ENCODE results near the gene SLC29A2.

SLC29A2 gene

GRCh38 chr11:66368484-66368883, 3.1 kb downstream of the SLC29A2 start:
- H3K4me3 ChIP-seq (ENCODE audit: control insufficient read depth in 1 of 7, extremely low read depth in 1 of 7, insufficient read depth in 4 of 7, low read depth in 2 of 7, low read length in 6 of 7): no peak overlapping the region
- CTCF ChIA-PET: no interaction called here
- H3K36me3 ChIP-seq (ENCODE audit: control insufficient read depth in 4 of 4, insufficient read depth in 4 of 4, low read length in 3 of 4): peaks cover 4 to 57% (median 20%) of the 10 kb centered on the region in 4 experiments
- no peaks in the 10 kb centered on the region for H3K9me3 ChIP-seq (ENCODE audit: control extremely low read depth in 1 of 5, control insufficient read depth in 4 of 5, insufficient read depth in 2 of 5, low read depth in 1 of 5, low read length in 4 of 5)
- WGBS (ENCODE audit: insufficient coverage): 97% methylated on average over 5 of the region's 6 CpGs
- POLR2A ChIA-PET: no interaction called here
- no peaks in the 10 kb centered on the region for H3K27me3 ChIP-seq (replicated peaks in 2 of 5; ENCODE audit: control insufficient read depth in 4 of 5, insufficient read depth in 5 of 5, low read length in 4 of 5)
- no peak overlapping the region for H3K27ac ChIP-seq (ENCODE audit: insufficient read depth in 1 of 2, low read depth in 1 of 2, low read length in 2 of 2, poor library complexity in 1 of 2, severe bottlenecking in 2 of 2)
- peaks cover 0 to 32% (median 15%) of the 10 kb centered on the region in 4 experiments for H3K4me1 ChIP-seq (ENCODE audit: control extremely low read depth in 1 of 4, control insufficient read depth in 4 of 4, insufficient read depth in 4 of 4, low read length in 3 of 4)
- no peak for DNase-seq

- ChIA-PET POLR2A (no interaction called here), CTCF (interaction anchor here (0.6 to 2.3 kb wide), 5 partner anchors 10 to 33 kb away, joined by 3 to 9 read pairs (median 3); no protein-coding TSS in a partner anchor)
- Histone ChIP-seq H3K27me3 (replicated peaks in 2 of 5; ENCODE audit: control insufficient read depth in 4 of 5, insufficient read depth in 5 of 5, low read length in 4 of 5) (no peaks in the 10 kb centered on the region), H3K27ac (ENCODE audit: insufficient read depth in 1 of 2, low read depth in 1 of 2, low read length in 2 of 2, poor library complexity in 1 of 2, severe bottlenecking in 2 of 2) (no peak overlapping the region), H3K9me3 (ENCODE audit: control extremely low read depth in 1 of 5, control insufficient read depth in 4 of 5, insufficient read depth in 2 of 5, low read depth in 1 of 5, low read length in 4 of 5) (no peaks in the 10 kb centered on the region), H3K36me3 (ENCODE audit: control insufficient read depth in 4 of 4, insufficient read depth in 4 of 4, low read length in 3 of 4) (peaks cover 4 to 64% (median 22%) of the 10 kb centered on the region in 4 experiments), H3K4me3 (ENCODE audit: control insufficient read depth in 1 of 7, extremely low read depth in 1 of 7, insufficient read depth in 4 of 7, low read depth in 2 of 7, low read length in 6 of 7) (no peak overlapping the region), H3K4me1 (ENCODE audit: control extremely low read depth in 1 of 4, control insufficient read depth in 4 of 4, insufficient read depth in 4 of 4, low read length in 3 of 4) (peaks cover 0 to 25% (median 14%) of the 10 kb centered on the region in 4 experiments)
- 97% methylated on average over 15 of the region's 15 CpGs for WGBS (ENCODE audit: insufficient coverage)
- no peak for DNase-seq
Observed at GRCh38 chr11:66367561-66368312, 3.8 kb downstream of the SLC29A2 start.

- Histone ChIP-seq H3K9me3 (ENCODE audit: control extremely low read depth in 1 of 5, control insufficient read depth in 4 of 5, insufficient read depth in 2 of 5, low read depth in 1 of 5, low read length in 4 of 5) (no peaks in the 10 kb centered on the region), H3K4me1 (ENCODE audit: control extremely low read depth in 1 of 4, control insufficient read depth in 4 of 4, insufficient read depth in 4 of 4, low read length in 3 of 4) (peaks cover 0 to 17% (median 8%) of the 10 kb centered on the region in 4 experiments), H3K27me3 (replicated peaks in 2 of 5; ENCODE audit: control insufficient read depth in 4 of 5, insufficient read depth in 5 of 5, low read length in 4 of 5) (no peaks in the 10 kb centered on the region), H3K36me3 (ENCODE audit: control insufficient read depth in 4 of 4, insufficient read depth in 4 of 4, low read length in 3 of 4) (peaks cover 4 to 72% (median 24%) of the 10 kb centered on the region in 4 experiments), H3K27ac (ENCODE audit: insufficient read depth in 1 of 2, low read depth in 1 of 2, low read length in 2 of 2, poor library complexity in 1 of 2, severe bottlenecking in 2 of 2) (no peak overlapping the region), H3K4me3 (ENCODE audit: control insufficient read depth in 1 of 7, extremely low read depth in 1 of 7, insufficient read depth in 4 of 7, low read depth in 2 of 7, low read length in 6 of 7) (no peak overlapping the region)
- POLR2A ChIA-PET: no interaction called here
- 100% methylated on average over 7 of the region's 8 CpGs for WGBS (ENCODE audit: insufficient coverage)
- DNase-seq: no peak
- CTCF ChIA-PET: interaction anchor here (0.6 to 2.3 kb wide), 5 partner anchors 11 to 34 kb away, joined by 3 to 9 read pairs (median 3); no protein-coding TSS in a partner anchor
Observed at GRCh38 chr11:66366844-66367477, 4.6 kb downstream of the SLC29A2 start.

DNA sequence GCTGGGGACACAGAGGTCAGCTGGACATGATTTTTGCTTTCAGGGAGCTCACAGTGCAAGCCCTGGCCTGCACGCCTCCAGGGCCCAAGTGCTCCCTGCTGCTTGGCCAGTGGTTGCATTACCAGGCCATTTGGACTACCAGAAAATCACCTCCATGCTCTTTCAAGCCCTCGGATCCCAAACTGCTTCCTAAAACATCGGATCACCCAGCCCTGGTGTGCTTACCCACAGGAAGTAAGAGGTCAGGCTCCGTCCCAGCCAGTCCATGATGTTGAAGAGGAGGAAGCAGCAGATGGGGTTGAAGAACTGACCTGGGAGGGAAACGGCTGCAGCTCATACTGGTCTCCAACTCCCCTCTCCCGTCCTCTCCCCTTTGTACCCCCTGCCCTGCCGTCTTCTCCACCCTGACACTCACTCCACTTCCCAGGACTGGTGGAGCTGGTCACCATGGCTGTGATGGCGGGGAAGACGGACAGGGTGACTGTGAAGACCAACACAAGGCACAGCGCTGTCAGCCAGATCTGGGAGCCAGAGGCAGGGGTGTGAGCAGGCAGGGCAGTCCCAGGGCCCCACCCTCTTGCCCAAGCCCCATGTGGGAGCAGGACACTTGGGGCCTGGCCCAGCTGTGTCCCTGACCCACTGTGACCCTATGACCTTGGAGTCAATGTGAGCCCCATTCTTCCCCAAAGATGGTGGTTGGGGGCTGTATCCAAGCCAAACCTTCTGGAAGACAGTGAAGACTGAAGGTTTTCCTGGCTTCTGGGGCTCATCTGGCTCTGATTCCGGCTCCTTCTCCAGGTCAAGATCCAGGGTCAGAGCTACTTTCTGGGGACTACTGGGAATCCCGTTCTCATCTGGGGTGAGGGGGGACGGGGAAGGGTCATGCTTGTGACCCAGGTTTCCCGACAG, 5.6 kb downstream of the SLC29A2 start:
- Histone ChIP-seq H3K27me3 (replicated peaks in 2 of 5; ENCODE audit: control insufficient read depth in 4 of 5, insufficient read depth in 5 of 5, low read length in 4 of 5) (no peaks in the 10 kb centered on the region), H3K27ac (ENCODE audit: insufficient read depth in 1 of 2, low read depth in 1 of 2, low read length in 2 of 2, poor library complexity in 1 of 2, severe bottlenecking in 2 of 2) (no peak overlapping the region), H3K4me1 (ENCODE audit: control extremely low read depth in 1 of 4, control insufficient read depth in 4 of 4, insufficient read depth in 4 of 4, low read length in 3 of 4) (peaks cover 0 to 15% (median 5%) of the 10 kb centered on the region in 4 experiments), H3K9me3 (ENCODE audit: control extremely low read depth in 1 of 5, control insufficient read depth in 4 of 5, insufficient read depth in 2 of 5, low read depth in 1 of 5, low read length in 4 of 5) (no peaks in the 10 kb centered on the region), H3K36me3 (ENCODE audit: control insufficient read depth in 4 of 4, insufficient read depth in 4 of 4, low read length in 3 of 4) (peaks cover 4 to 77% (median 27%) of the 10 kb centered on the region in 4 experiments), H3K4me3 (ENCODE audit: control insufficient read depth in 1 of 7, extremely low read depth in 1 of 7, insufficient read depth in 4 of 7, low read depth in 2 of 7, low read length in 6 of 7) (no peak overlapping the region)
- CTCF ChIA-PET: interaction anchor here (1.0 to 3.1 kb wide), 5 partner anchors 11 to 100 kb away, joined by 3 to 18 read pairs (median 7); no protein-coding TSS in a partner anchor
- 92% methylated on average over 10 of the region's 14 CpGs for WGBS (ENCODE audit: insufficient coverage)
- no peak for DNase-seq
- POLR2A ChIA-PET: no interaction called here

DNA sequence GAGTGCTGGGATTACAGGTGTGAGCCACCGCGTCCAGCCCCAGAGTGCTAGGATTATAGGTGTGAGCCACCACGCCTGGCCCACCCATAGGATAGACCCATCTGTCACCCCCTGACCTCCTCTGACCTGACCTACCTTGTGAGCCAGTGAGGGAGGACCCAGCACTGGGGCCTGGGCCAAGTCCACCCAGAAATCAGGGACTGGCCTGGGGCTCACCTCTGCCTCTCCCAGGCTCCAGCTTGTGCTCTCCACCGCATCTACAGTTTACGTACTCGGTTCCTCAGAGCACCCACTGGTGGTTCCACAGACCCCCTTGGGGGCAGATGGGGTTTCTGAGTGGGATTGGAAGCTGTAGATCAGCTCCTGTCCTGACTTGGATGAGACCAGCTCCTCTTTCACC, 6.4 kb downstream of the SLC29A2 start:
- no peak for DNase-seq
- CTCF ChIA-PET: interaction anchor here (1.0 to 3.1 kb wide), 4 partner anchors 10 to 24 kb away, joined by 3 to 18 read pairs (median 8); no protein-coding TSS in a partner anchor
- Histone ChIP-seq H3K4me1 (ENCODE audit: control extremely low read depth in 1 of 4, control insufficient read depth in 4 of 4, insufficient read depth in 4 of 4, low read length in 3 of 4) (peaks cover 0 to 7% (median under 1%) of the 10 kb centered on the region in 4 experiments), H3K27ac (ENCODE audit: insufficient read depth in 1 of 2, low read depth in 1 of 2, low read length in 2 of 2, poor library complexity in 1 of 2, severe bottlenecking in 2 of 2) (no peak overlapping the region), H3K4me3 (ENCODE audit: control insufficient read depth in 1 of 7, extremely low read depth in 1 of 7, insufficient read depth in 4 of 7, low read depth in 2 of 7, low read length in 6 of 7) (no peak overlapping the region), H3K27me3 (replicated peaks in 2 of 5; ENCODE audit: control insufficient read depth in 4 of 5, insufficient read depth in 5 of 5, low read length in 4 of 5) (no peaks in the 10 kb centered on the region), H3K36me3 (ENCODE audit: control insufficient read depth in 4 of 4, insufficient read depth in 4 of 4, low read length in 3 of 4) (peaks cover 4 to 76% (median 27%) of the 10 kb centered on the region in 4 experiments), H3K9me3 (ENCODE audit: control extremely low read depth in 1 of 5, control insufficient read depth in 4 of 5, insufficient read depth in 2 of 5, low read depth in 1 of 5, low read length in 4 of 5) (no peaks in the 10 kb centered on the region)
- WGBS (ENCODE audit: insufficient coverage): 93% methylated on average over 6 of the region's 6 CpGs
- POLR2A ChIA-PET: no interaction called here

DNA sequence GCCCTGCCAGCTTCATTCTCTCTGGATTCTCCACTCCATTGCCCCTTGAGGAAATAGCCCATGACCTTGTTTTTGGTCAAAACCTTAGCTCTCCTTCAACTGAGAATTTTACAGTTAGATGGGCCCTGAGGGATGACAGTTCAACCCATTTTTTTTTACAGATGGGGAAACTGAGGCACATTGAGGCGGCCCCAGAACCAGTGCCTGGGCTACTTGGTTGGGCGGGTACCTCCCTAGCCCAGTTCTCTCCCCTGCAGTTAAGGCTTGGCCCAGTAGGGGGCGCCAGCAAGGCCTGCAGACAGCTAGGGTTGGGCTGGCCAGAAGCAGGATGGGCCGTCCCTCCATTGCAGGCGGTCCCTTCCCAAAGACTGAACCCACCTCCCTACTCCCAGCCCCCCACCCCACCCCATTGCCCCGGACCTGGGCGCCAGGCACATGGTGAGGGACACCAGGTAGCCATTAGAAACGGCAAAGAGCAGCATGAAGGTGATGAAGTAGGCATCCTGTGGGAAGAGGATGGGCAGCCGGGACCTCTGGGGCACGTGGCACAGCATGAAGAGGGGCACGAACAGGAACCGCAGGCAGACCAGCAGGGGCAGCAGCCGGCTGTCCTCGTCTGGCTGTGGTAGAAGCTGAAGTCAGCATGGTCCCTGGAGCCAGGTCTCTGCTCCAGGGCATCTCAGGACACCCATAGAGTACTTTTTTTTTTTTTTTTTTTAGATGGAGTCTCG, 7.6 kb downstream of the SLC29A2 start:
- Histone ChIP-seq H3K4me1 (ENCODE audit: control extremely low read depth in 1 of 4, control insufficient read depth in 4 of 4, insufficient read depth in 4 of 4, low read length in 3 of 4) (no peaks in the 10 kb centered on the region), H3K36me3 (ENCODE audit: control insufficient read depth in 4 of 4, insufficient read depth in 4 of 4, low read length in 3 of 4) (peaks cover 4 to 65% (median 26%) of the 10 kb centered on the region in 4 experiments), H3K27ac (ENCODE audit: insufficient read depth in 1 of 2, low read depth in 1 of 2, low read length in 2 of 2, poor library complexity in 1 of 2, severe bottlenecking in 2 of 2) (no peak overlapping the region), H3K4me3 (ENCODE audit: control insufficient read depth in 1 of 7, extremely low read depth in 1 of 7, insufficient read depth in 4 of 7, low read depth in 2 of 7, low read length in 6 of 7) (no peak overlapping the region), H3K9me3 (ENCODE audit: control extremely low read depth in 1 of 5, control insufficient read depth in 4 of 5, insufficient read depth in 2 of 5, low read depth in 1 of 5, low read length in 4 of 5) (no peaks in the 10 kb centered on the region), H3K27me3 (replicated peaks in 2 of 5; ENCODE audit: control insufficient read depth in 4 of 5, insufficient read depth in 5 of 5, low read length in 4 of 5) (no peaks in the 10 kb centered on the region)
- POLR2A ChIA-PET: no interaction called here
- 77% methylated on average over 5 of the region's 15 CpGs for WGBS (ENCODE audit: insufficient coverage)
- CTCF ChIA-PET: interaction anchor here (0.8 to 3.2 kb wide), 10 partner anchors 8 to 474 kb away, joined by 3 to 18 read pairs (median 4); partner anchors contain the start of gene SLC29A2
- DNase-seq: peak in 2 of 3 donors; percentile 55 to 64

Data from common myeloid progenitor, CD34-positive (primary cell).